Ascending aorta (tissue), 2 donors: Measurements from ENCODE around the gene AKIRIN2. TPM values are rescaled to one million over a fixed set of nuclear protein-coding genes. Genes with fewer than 3 reads are reported as not detected.

ENCODE experiments used
- DNase-seq, 2 donors: peaks; one replicate each; pipeline ENCODE4 v3.0.0-alpha.2; 2019; ENCODE audit warnings: low spot score in 2 of 2
- H3K27ac ChIP-seq, 2 donors: fragments of 200-600 bp; sonication (generic); one replicate each; pipeline ENCODE4 v1.5.1; 2016 to 2017; ENCODE audit warnings: mild to moderate bottlenecking in 1 of 2
- H3K27me3 ChIP-seq: fragments of 200-600 bp; sonication (generic); one replicate; pipeline ENCODE4 v1.5.1; 2017
- H3K36me3 ChIP-seq, 2 donors: fragments of 200-600 bp; sonication (generic); one replicate each; pipeline ENCODE4 v1.5.1; 2016
- H3K4me1 ChIP-seq, 2 donors: fragments of 200-600 bp; sonication (generic); one replicate each; pipeline ENCODE4 v1.5.1; 2016 to 2017; ENCODE audit warnings: mild to moderate bottlenecking in 1 of 2
- H3K4me3 ChIP-seq, 2 donors: fragments of 200-600 bp; sonication (generic); one replicate each; pipeline ENCODE4 v1.5.1; 2016 to 2017; ENCODE audit warnings: mild to moderate bottlenecking in 1 of 2
- H3K9me3 ChIP-seq, 2 donors: fragments of 200-600 bp; sonication (generic); one replicate each; pipeline ENCODE4 v1.5.1; 2016
- CTCF ChIP-seq, 3 experiments: fragments of 200-600 bp in 2 of 3; fragments of 450-650 bp in 1 of 3; sonication (generic) in 2 of 3; IDR thresholded peaks; one replicate each; pipeline ENCODE4 v1.5.1; 2016 to 2019; ENCODE audit warnings: antibody characterized with exemption in 3 of 3, mild to moderate bottlenecking in 1 of 3, moderate library complexity in 1 of 3
- intact Hi-C: fragments of 100-400 bp; cut with DNase I; formaldehyde crosslinking; loops from one replicate; pipeline ENCODE4 v1.15.1; 2023
- total RNA-seq: library from RNA; depleted of rRNA; stranded (reverse); fragments of >200 nt; gene quantifications from one replicate; pipeline ENCODE4 v1.1.0, GENCODE V29; 2016

Gene AKIRIN2
- total RNA-seq, 1 donor from 2014 or later: 39.1 TPM

- intact Hi-C loops: no loop called here
- no peak for TF ChIP-seq CTCF (IDR thresholded peaks at IDR 0.05)
- Histone ChIP-seq H3K4me3 (no peak overlapping the region), H3K27me3 (no peaks in the 10 kb centered on the region), H3K36me3 (no peaks in the 10 kb centered on the region), H3K4me1 (peaks cover 0 to 7% of the 10 kb centered on the region in 2 donors), H3K9me3 (no peaks in the 10 kb centered on the region), H3K27ac (no peak overlapping the region)
- DNase-seq: no peak
Measured at GRCh38 chr6:87731080-87731479, 29.0 kb upstream of the AKIRIN2 start.

- H3K9me3 ChIP-seq: no peaks in the 10 kb centered on the region
- H3K27me3 ChIP-seq: no peaks in the 10 kb centered on the region
- H3K36me3 ChIP-seq: no peaks in the 10 kb centered on the region
- no peak for TF ChIP-seq CTCF (IDR thresholded peaks at IDR 0.05)
- intact Hi-C loops: no loop called here
- no peak overlapping the region for H3K4me3 ChIP-seq
- no peak overlapping the region for H3K27ac ChIP-seq
- no peak for DNase-seq
- peaks cover 0 to 7% of the 10 kb centered on the region in 2 donors for H3K4me1 ChIP-seq
Measured at GRCh38 chr6:87729965-87730719, 28.1 kb upstream of the AKIRIN2 start.

GRCh38 chr6:87728706-87729105, 26.7 kb upstream of the AKIRIN2 start:
- Histone ChIP-seq H3K27ac (no peak overlapping the region), H3K9me3 (no peaks in the 10 kb centered on the region), H3K4me3 (no peak overlapping the region), H3K4me1 (peaks cover 0 to 8% of the 10 kb centered on the region in 2 donors), H3K27me3 (no peaks in the 10 kb centered on the region), H3K36me3 (no peaks in the 10 kb centered on the region)
- TF ChIP-seq CTCF (IDR thresholded peaks at IDR 0.05): no peak
- intact Hi-C loops: no loop called here
- no peak for DNase-seq

GRCh38 chr6:87724983-87725811, 23.2 kb upstream of the AKIRIN2 start:
- intact Hi-C loops: no loop called here
- Histone ChIP-seq H3K36me3 (no peaks in the 10 kb centered on the region), H3K4me3 (no peak overlapping the region), H3K27me3 (no peaks in the 10 kb centered on the region), H3K27ac (no peak overlapping the region), H3K9me3 (no peaks in the 10 kb centered on the region), H3K4me1 (peaks cover 0 to 8% of the 10 kb centered on the region in 2 donors)
- DNase-seq: no peak
- no peak for TF ChIP-seq CTCF (IDR thresholded peaks at IDR 0.05)

GRCh38 chr6:87723170-87724078, 21.4 kb upstream of the AKIRIN2 start:
- peak overlapping the region in 1 of 2 donors; percentile 10 for H3K27ac ChIP-seq
- intact Hi-C loops: loop anchor here (2.0 kb wide), 1 partner anchor 21 kb away; the partner anchor contains the start of gene AKIRIN2
- peaks cover 0 to 8% of the 10 kb centered on the region in 2 donors for H3K4me1 ChIP-seq
- H3K4me3 ChIP-seq: no peak overlapping the region
- H3K27me3 ChIP-seq: no peaks in the 10 kb centered on the region
- no peak for TF ChIP-seq CTCF (IDR thresholded peaks at IDR 0.05)
- no peaks in the 10 kb centered on the region for H3K9me3 ChIP-seq
- no peaks in the 10 kb centered on the region for H3K36me3 ChIP-seq
- peak; percentile 48 to 85 for DNase-seq
